ENCODE measurements around the gene GJC1.

Gene GJC1

GRCh38 chr17:44778656-44779210 lies 51.4 kb downstream of the GJC1 start:
- no peak for DNase-seq (ENCODE audit: low read depth in 3 of 3, low spot score in 1 of 3)

DNA sequence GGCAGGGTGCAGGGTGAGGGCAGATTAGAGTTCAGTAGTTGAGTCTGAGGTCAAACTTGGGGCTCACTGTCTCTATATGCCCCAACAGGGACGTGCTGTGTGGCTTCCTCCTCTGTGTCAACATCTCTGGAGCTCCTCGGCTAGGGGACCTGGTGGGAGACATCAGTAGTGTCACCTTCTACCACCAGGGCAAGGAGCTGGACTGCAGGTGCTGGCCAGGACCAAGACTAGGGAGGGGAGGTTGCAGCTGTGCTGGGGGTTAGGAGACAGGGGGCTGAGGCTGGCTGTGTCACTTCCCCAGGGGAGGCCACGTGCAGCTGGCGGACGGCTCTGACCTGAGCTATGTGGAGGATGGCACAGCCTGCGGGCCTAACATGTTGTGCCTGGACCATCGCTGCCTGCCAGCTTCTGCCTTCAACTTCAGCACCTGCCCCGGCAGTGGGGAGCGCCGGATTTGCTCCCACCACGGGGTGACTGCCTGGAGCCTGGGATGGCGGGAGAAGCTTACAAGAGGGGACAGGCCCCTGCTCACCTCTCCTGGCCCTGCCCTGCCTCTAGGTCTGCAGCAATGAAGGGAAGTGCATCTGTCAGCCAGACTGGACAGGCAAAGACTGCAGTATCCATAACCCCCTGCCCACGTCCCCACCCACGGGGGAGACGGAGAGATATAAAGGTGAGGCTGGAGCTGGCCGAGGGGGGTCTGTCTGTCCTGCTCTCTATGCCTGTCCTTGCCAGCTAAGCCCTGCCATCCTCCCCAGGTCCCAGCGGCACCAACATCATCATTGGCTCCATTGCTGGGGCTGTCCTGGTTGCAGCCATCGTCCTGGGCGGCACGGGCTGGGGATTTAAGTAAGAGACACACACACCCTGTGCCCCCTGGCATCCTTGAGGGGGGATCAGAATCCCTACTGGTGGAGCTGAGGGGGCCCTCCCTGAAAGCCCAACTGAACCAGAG lies 52.4 kb downstream of the GJC1 start:
- DNase-seq (ENCODE audit: low read depth in 3 of 3, low spot score in 1 of 3) = no peak

- no peak for DNase-seq (ENCODE audit: low read depth in 3 of 3, low spot score in 1 of 3)
Measured at GRCh38 chr17:44776628-44777393, 53.3 kb downstream of the GJC1 start.

GRCh38 chr17:44775838-44776621 lies 54.1 kb downstream of the GJC1 start:
- no peak for DNase-seq (ENCODE audit: low read depth in 3 of 3, low spot score in 1 of 3)

DNA sequence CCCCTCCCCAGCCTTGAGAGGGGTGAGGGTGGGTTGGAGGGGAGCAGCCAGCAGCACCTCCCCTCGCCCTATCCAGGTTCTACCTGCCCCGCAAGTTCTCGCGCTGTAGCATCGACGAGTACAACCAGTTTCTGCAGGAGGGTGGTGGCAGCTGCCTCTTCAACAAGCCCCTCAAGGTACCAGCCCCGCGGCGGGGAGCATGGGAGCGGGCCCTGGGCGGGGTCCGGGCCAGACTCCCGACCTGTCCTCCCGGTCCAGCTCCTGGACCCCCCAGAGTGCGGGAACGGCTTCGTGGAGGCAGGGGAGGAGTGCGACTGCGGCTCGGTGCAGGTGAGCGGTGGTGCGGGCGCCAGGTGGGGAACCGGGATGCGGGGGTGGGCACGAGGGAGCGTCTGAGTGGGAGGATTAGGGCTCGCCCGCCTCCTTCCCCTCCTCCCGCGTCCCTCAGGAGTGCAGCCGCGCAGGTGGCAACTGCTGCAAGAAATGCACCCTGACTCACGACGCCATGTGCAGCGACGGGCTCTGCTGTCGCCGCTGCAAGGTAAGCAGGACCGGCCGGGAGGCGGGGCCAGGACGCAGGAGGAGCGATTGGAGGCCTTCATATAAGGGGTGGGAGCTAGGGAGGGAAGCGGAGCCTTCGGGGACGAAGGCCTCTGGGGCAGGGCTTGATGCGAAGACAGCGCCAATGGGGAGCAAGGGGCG lies 54.8 kb downstream of the GJC1 start:
- DNase-seq (ENCODE audit: low read depth in 3 of 3, low spot score in 1 of 3) = peak; percentile 93 to 95 (median 95)

DNA sequence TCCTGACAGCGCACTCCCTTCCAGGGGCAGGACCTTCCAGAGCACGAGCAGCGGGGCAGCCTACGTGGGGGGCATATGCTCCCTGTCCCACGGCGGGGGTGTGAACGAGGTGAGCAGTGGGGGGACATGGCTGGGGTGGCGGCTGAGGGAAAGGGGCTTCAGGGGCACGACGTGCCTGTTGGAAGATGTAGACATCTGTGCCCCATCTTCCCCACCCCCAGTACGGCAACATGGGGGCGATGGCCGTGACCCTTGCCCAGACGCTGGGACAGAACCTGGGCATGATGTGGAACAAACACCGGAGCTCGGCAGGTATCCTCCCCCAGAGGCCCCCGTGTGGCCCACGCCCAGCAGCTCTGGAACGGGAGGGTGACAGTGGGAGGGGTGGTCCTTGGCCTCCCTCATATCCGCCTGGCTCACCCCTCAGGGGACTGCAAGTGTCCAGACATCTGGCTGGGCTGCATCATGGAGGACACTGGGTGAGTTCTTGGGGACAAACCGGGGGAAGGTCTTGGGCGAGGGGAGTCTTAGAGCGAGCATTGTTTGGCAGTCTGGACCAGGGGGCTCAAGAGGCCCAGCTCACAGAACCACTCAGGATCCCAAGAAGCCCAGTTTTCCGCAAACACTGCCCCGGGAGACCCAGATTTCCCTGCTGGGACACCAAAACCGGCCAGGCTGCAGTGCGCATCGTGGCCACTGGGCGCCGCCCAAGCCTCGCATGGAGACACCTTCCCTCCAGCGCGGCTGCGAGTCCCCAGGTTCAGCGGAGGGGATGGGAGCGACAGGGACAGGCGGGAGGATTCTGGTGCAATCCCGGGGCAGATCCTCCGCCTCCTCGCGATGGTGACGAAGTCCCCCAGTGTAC lies 55.6 kb downstream of the GJC1 start:
- peak; percentile 57 to 92 (median 72) for DNase-seq (ENCODE audit: low read depth in 3 of 3, low spot score in 1 of 3)

- DNase-seq (ENCODE audit: low read depth in 3 of 3, low spot score in 1 of 3) = no peak
Measured at GRCh38 chr17:44773140-44773539, 56.9 kb downstream of the GJC1 start.

DNA sequence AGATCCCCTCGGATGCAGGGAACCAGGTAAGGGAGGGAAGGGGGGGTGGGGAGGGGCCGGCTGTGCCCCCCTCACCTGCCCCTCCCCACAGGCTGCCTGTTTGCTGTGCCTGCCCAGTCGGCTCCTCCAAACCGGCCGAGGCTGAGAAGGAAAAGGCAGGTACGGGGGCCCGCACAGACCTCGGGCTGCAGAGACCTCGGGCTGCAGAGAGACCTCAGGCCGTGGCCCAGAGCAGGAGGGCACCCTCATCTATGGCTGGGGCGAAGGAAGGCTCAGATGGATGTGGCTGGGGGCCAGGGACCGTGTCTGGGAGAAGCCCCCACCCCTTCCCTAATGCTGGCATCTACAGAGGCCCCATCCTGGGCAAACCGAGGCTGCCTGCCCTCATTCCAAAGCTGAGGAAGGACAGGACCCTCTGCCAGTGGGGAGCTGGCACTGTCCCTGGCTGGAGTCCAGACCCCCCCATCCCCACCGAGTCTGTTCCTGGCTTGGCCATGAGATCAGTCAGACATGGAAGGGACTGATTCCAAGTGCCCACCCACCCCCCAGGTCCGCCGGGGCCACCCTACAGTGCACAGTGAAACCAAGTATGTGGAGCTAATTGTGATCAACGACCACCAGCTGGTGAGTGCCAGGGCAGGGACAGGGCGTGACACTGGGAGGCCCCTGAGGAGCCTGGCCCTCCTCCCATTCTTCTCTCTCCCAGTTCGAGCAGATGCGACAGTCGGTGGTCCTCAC lies 57.6 kb downstream of the GJC1 start:
- DNase-seq (ENCODE audit: low read depth in 3 of 3, low spot score in 1 of 3) = no peak

GRCh38 chr17:44770166-44770925 lies 59.7 kb downstream of the GJC1 start:
- no peak for DNase-seq (ENCODE audit: low read depth in 3 of 3, low spot score in 1 of 3)

- no peak for DNase-seq (ENCODE audit: low read depth in 3 of 3, low spot score in 1 of 3)
Measured at GRCh38 chr17:44769647-44770084, 60.4 kb downstream of the GJC1 start.

GRCh38 chr17:44769230-44769629 lies 60.9 kb downstream of the GJC1 start:
- no peak for DNase-seq (ENCODE audit: low read depth in 3 of 3, low spot score in 1 of 3)

DNA sequence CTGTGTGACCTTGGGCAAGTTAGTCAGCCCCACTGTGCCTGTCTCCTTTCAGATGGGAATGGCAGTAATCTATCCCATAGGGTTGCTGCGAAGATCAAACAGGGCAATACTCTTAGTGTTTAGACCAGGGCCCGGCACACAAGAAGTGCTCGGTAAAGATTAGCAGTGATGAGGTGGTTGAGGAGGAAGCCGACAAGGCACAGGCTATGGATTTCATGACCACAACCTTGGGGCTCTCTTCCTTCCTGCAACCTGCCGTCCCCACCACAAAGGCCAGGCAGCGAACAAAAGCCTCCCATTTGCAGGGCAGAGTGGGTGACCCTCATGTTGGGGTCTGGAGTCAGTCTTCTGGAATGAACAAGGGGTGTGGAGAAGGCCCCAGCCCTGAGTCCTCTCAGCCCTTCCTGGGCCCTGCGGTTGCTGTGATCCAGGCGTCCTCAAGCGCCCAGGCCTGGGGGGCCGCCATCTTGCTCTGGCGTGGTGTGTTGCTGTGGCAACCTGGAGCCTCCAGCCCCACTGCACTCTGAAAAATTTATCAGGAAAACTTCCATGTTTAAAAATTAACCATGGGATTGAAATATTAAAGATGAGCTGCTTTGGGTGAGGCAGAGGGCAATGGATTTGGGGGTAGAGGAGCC lies 61.5 kb downstream of the GJC1 start:
- DNase-seq (ENCODE audit: low read depth in 3 of 3, low spot score in 1 of 3) = no peak

DNA sequence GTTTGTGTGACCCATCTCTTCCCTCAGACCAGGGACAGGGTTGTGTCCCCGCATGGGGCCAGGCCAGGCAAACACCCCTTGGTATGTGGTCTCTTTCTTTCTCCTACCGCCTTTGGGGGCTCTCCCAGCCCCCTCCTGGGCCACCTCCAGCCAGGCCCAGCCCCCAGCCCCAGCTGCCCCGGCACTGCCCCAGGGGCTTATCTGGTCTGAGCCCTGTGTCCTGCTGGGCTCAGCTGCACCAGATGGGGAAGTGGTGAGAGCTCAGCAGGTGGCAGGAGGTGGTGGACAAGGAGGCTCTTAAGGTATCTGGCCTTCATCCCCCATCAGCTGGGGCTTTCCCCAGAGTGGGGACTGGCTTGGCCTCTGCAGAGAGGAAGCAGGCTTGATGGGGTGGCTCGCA lies 62.6 kb downstream of the GJC1 start:
- no peak for DNase-seq (ENCODE audit: low read depth in 3 of 3, low spot score in 1 of 3)

DNA sequence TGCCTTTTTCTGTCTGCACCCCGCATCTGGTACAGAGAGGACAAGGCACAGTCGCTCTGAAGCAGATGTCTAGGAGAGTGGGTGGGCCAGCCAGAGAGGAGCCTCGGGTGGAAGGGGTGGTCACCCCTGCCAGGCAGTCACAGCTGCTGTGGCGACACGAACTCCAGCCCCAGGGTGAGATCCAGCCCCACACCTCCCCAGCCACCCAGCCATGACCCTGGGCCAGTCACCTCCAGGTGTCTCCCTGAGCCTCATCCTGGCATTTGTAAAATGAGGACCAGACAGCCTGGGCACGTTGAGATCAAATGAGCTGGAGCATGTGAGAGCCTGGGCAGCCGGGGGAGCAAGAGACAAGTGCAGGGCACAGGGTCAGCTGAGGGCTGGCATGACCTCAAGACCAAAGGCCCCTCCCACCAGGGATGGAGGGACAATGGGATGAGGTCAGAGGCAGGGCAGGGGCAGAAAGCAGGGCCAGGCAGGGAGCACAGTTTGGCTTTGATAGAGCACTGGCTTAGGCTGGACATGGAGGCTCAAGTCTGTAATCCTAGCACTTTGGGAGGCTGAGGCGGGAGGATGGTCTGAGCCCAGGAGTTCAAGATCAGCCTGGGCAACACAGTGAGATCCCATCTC lies 63.6 kb downstream of the GJC1 start:
- DNase-seq (ENCODE audit: low read depth in 3 of 3, low spot score in 1 of 3) = no peak

- no peak for DNase-seq (ENCODE audit: low read depth in 3 of 3, low spot score in 1 of 3)
Measured at GRCh38 chr17:44765965-44766364, 64.1 kb downstream of the GJC1 start.

DNA sequence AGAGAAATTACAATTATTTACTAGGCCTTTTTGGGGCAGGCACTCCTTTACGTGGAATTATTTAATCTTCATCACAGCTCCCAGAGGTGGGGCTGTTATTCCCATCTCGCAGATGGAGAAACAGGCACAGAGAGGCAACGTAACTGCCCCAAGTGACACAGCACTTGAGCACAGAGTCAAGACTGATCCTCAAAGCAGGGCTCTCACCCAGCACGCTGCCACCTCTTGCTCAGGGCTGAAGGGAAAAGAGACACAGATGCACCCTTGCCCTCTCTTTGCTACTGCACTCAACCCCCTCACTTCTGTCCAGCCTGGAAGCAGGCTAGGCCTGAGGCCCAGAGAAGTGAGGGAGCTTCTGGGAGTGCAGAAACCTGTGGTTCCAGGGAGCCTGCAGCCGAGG lies 66.9 kb downstream of the GJC1 start:
- no peak for DNase-seq (ENCODE audit: low read depth in 3 of 3, low spot score in 1 of 3)
